Stimulated activated CD4-positive, alpha-beta T cell treated with anti-CD3 and anti-CD28 coated beads, TNF-alpha, amount 100 ng/mL, for 48 hours (primary cell): ENCODE results near the gene CDHR1.
A peak's percentile ranks its signal among the peaks of the same experiment; 100 is the strongest.
"Not testable (repeated sequence)": the region's sequence is repeated elsewhere in the genome, so short reads cannot be mapped to it uniquely, and the experiment has no call there.

Experiments used
- DNase-seq, 3 donors: peaks; one replicate each; pipeline ENCODE4 v3.0.0-alpha.2; 2020; ENCODE audit warnings: low read depth in 3 of 3

Gene CDHR1

DNA sequence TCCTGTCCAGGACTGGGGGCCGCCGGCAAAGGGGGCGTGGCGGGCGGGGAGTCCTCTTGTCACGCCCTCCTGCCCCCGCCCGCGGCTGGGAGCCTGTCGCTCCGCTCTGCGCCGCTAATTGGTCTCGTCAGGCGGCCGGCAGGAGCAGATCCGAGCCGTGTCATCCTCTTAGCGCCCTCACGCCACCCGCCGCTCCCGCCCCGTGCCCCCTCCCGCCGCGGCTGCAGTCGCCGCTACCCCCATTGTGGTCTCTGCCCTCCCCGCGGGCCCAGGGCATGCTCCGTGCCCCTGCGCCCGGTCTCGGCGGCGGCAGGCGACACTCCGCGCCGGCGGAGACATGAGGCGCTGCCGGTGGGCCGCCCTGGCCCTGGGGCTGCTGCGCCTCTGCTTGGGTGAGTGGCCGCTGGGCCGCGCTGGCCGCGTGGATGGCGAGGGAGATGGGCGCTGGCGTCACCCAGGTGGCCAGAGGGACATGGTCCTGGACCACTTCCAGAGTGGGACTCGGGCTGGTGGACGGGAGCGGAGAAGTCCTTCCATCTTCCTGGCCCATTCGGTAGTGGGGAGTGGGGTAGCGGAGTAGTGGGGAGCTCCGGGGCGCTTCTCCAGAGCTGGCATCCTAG is at the start of gene CDHR1:
Gene CDHR1, plus strand, starts transcription at position 114 of the 620 bp plus-strand sequence. Its CDS starts 224 bp downstream, at position 338.
- peak in 1 of 3 donors; percentile 27 for DNase-seq

DNA sequence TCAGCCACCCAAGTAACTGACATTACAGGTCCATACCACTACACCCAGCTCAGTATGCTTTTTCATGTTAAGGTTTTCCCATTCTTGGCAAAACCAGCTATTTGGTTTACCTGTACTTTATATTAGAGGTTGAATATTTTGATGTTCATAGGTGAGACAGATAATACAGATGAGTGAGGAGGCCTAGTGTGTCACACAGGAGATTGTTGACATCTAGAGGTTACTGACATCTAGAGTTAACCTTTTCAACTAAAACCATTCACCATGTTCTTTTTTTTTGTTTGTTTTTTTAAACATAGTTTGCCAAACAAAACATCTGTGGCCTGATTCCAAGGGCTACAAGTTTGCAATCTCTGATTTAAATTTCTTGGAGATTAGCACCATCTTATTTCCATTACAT is 47.0 kb upstream of the CDHR1 start:
- no peak for DNase-seq

DNA sequence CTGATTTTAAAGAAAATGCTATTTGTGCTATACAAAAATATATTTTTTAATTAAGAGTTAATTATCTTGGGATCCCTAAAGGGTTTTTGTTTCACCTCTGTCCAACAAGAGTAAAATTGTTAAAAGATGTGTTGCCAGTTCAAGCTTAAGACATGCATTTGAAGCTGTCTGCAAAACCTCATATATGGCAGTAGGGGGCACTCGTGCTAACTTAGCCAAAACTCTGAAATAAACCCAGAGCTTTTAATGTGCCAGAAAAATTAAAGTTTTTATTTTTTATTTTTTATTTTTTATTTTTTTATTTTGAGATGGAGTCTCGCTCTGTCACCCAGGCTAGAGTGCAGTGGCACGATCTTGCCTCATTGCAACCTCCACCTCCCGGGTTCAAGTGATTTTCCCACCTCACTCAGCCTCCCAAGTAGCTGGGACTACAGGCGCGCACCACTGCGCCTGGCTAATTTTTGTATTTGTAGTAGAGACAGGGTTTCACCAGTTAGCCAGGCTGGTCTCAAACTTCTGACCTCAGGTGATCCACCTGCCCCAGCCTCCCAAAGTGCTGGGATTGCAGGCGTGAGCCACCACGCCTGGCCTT is 46.2 kb upstream of the CDHR1 start:
- not testable (repeated sequence) for DNase-seq

DNA sequence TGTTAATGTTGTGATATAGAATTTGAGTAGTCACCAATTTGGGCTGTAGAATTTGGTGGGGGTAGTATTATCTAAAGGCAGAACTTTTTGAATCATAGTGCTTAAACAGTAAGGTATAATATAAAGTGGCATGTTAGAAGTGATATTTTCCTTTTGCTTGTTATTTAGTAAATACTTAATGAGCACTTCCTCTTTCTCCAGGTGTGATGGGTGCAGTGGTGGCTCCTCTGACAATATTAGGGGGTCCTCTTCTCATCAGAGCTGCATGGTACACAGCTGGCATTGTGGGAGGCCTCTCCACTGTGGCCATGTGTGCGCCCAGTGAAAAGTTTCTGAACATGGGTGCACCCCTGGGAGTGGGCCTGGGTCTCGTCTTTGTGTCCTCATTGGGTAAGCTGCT is 44.5 kb upstream of the CDHR1 start:
- DNase-seq, result no peak

DNA sequence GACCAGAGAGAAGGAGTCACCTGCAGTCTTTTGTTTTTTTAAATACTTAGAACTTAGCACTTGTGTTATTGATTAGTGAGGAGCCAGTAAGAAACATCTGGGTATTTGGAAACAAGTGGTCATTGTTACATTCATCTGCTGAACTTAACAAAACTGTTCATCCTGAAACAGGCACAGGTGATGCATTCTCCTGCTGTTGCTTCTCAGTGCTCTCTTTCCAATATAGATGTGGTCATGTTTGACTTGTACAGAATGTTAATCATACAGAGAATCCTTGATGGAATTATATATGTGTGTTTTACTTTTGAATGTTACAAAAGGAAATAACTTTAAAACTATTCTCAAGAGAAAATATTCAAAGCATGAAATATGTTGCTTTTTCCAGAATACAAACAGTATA is 41.6 kb upstream of the CDHR1 start:
- no peak for DNase-seq

DNA sequence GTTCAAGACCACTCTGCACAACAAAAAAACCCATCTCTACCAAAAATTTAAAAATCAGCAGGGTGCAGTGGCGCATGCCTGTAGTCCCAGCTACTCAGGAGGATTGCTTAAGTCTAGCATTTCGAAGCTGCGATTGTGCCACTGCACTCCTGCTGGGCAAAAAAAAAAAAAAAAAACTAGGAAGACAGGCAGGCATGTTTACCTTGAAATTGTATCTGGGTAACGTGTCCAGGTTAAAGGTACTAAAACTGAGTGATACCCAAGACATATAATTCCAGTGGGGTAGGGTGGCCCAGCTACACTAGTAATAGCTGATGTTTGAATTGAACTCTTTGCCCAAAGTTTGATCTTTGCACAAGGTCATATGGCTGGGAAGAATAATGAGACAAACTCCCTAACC is 38.8 kb upstream of the CDHR1 start:
- no peak for DNase-seq

DNA sequence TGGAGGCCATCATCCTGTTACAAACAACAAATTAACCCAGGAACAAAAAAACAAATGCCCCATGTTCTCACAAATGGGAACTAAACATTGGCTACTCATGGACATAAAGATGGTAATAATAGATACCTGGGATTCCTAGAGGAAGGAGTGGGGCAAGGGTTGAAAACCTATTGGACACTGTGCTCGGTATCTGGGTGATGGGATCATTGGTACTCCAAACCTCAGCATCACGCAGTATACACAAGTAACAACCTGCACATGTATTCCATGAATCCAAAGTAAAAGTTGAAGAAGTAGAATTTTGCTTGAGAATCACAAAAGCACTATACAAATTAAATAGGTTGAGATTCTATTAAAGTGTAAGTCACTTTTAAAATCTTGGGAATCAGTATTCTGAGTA is 38.3 kb upstream of the CDHR1 start:
- no peak for DNase-seq

DNA sequence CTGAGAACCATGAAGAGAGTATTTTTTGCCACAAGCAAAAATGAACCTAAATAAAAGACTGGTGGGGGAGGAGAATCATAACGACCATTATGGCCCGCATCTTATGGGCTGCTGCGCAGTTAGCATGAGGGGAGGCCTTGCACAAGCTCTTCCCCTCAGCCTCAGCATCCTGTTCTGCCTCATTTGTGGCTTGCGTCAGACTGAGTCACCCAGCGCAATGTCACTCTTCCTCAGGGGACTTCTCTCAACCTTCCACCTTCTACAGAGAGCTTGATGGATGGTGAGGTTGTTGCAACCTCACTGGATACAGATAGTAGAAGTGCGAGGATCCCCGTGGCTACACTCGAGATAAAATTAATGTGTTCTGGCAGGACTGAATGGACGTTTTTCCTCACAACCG is 37.6 kb upstream of the CDHR1 start:
- peak in 1 of 3 donors; percentile 19 for DNase-seq

DNA sequence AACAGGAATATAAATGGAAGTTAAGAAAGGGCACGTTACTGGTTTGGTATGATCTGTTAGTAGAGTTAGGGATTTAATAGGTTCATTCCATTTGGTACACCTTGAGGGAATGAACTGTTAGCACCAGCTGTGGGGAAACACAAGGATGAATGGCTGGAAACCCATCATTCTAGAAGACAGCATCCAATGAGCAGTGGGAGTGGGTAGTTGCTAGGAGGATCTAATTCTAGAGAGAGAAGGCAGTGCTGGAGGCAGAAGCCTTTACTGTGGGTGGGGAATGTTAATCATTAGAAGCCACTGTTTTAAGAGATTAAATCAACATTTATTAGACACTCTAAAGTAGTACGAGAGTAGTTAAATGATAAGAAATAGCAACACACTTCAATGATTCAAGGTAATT is 36.3 kb upstream of the CDHR1 start:
- DNase-seq, result no peak

DNA sequence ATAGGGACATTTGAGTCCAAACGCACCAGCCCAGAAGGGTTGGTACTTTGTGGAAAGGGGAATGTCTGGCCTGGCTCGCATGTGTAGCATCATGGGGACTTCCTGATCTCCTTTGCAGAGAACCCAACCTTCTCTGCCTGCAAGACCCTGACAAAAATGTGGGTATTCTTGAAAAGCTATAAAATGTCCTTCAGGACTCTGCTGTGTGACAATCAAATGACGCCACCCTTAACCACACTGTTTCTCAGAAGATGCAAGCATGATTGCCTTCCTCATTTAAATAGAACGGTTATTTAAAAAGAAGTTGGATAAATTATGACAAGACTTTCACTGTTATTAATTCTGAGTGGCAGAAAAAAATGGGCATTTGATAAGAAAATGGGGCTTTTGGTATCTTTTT is 35.8 kb upstream of the CDHR1 start:
- DNase-seq, result no peak

DNA sequence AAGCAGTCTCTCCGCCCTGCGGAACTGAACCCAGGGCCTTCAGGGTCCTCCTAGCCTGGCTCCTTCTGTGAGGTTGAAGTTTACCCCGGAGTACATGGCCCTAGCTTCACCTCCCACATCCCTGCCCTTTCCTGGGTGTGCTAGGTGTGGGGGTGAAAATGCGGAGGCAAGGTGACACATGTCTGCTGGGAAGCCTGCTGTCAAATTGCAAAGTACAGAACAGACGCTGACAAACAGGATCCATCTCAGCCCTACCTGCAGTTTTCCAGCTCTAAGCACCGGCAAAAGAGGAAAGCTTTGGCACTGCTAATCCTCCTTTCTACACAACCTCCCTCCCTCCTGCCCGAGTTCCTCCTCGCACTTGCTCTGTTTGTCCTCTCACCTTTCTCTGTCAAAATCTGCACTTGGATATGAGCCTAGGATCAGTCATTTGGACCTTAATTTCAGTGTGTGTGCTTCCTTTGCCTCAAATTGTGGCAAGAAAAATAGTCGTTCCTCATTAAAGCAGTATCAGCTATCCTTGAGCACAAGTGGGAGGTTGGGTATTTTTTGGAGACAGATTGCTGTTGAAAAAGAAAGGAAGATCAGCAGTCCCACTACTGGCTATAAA is 35.2 kb upstream of the CDHR1 start:
- no peak for DNase-seq

DNA sequence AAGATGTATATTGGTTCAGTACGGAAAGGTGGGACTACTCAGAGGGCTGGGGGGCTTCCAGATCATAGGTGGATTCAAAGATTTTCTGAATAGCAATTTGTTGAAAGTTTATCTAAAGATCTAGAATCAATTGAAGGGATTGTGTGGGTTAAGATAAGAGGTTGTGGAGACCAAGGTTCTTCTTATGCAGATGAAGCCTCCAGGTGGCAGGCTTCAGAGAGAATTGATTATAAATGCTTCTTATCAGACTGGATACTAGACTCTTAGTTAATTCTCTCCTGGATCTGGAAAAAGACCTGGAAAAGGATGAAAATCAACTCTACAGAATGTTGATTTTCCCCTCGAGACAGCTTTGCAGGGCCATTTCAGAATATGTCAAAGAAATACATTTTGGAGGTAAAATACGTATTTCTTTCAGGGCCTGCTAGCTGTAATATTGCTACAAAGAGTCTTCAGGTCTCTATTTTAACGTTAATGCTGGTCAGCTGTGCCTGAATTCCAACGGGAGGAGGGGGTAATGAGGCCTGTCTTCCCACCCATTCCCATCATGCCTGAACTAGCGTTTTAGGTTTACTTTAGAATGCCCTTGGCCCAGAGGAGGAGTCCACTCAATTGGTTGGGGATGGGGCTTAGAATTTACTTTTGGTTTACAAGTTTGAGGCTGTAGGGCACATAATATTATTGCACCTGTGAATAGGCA is 33.5 kb upstream of the CDHR1 start:
- DNase-seq, result no peak

DNA sequence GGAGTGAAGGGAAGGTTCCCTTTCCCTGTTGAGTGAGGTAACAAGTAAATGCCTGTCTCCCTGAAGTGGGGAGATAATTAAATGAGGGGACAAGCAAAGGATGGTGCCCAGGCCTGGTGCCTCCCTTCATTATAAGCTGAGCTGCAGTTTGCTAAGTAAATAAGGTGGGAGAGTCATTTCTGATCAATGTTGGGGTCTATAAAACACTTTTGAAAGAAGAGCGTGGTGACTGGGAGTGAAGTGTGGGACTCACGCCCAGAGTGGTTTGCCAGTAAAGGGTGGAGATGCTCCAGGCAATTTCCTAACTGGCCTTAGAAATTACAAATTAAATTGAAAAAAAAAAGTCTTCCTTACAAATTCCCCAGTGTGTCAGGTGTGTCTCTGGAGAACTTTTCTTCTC is 30.3 kb upstream of the CDHR1 start:
- no peak for DNase-seq

DNA sequence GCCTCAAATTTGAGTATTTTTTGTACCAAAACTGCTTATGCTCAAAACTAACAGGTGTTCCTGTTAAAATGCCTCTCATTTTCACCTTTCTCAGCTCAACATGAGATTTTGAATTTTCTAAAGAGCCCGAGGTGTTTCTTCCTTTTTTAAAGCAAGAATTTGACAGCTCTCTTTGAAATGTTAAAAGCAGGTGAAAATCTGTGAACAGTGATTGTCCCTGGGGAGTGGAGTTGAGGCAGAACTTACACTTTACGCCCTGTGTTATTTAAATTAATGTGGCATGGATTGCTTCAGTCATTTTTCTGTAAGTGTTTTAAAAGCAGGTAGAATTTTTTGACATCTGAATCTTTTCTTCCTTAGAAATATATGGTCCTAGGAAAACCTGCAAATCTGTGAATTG is 29.9 kb upstream of the CDHR1 start:
- DNase-seq, result no peak

DNA sequence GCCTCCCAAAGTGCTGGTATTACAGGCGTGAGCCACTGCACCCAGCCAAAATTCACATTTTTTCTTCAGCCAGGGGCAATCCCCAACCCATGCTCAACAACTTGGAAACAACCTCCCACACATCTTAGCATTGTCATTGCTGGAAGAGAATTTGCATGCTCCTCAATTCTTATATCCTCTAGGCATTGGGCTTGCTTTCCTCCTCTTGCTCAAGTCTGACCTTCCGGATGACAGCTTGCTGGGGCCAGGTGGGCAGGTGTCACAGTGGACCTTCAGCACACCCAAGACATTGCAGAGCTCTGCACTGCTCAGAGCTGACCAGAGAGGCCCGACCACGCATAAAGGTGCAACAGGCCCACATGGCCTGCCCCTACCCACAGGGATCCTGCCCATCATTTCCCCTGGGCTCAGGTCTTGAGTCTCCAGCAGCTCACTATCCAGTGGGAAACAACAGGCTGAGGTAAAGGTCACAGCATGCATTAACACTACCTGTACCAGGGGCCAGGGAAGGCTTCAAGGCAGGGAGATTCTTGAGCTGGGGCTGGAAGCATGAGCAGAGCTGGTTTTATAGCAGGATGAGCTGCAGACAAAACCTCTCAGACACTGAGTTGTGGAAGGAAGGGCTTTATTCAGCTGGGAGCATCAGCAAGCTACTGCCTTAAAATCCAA is 27.6 kb upstream of the CDHR1 start:
- DNase-seq, result no peak

DNA sequence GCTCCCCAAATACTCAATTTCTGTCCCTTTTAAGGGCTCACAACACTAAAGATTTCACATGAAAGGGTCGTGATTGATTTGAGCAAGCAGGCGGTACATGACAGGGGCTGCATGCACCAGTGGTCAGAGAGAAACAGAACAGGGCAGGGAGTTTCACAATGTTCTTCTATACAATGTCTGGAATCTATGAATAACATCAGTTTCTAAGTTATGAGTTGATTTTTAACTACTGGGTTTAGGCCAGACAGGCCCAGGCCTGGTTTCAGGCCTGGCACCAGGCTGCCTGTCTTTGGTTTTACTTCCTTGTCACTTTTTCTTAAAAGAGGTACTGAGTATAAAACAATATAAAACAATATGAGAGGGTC is 27.1 kb upstream of the CDHR1 start:
- not testable (repeated sequence) for DNase-seq

DNA sequence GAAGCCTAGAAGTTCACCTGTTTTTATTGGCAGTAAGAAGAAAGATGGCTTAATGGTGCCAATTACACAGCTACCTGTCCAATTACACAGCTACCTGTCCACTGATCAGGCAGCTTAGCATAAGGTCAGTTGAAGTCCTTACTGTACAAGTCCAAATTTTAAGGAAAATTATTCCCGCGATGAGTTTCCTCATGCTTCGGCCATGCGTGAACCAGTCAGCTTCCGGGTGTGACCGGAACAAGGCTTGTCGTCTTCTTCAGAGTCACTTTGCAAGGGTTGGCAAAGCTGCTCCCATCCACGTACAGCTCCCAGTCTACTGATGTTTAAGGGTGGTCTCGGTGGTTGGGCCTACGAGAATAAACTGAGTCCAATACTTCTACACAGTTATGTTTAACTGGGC is 26.0 kb upstream of the CDHR1 start:
- DNase-seq, result not testable (repeated sequence)

DNA sequence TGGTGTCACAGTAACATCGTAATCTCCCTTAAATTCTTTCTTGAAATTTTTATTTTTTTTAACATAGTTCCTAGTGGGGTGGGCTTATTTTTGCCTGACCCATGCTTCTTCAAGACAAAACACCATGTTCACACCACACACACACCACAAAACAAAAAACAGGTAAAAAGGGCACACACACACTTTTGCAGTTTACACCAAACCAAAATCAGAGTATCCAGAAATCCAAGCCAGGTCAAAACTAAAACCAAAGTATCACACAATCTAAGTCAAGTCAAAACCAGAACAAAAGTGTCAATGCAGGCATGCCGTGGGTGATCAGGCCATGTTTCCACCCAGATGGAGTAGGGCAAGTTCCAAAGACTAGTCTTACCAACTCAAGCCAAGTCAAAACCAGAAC is 23.1 kb upstream of the CDHR1 start:
- not testable (repeated sequence) for DNase-seq

DNA sequence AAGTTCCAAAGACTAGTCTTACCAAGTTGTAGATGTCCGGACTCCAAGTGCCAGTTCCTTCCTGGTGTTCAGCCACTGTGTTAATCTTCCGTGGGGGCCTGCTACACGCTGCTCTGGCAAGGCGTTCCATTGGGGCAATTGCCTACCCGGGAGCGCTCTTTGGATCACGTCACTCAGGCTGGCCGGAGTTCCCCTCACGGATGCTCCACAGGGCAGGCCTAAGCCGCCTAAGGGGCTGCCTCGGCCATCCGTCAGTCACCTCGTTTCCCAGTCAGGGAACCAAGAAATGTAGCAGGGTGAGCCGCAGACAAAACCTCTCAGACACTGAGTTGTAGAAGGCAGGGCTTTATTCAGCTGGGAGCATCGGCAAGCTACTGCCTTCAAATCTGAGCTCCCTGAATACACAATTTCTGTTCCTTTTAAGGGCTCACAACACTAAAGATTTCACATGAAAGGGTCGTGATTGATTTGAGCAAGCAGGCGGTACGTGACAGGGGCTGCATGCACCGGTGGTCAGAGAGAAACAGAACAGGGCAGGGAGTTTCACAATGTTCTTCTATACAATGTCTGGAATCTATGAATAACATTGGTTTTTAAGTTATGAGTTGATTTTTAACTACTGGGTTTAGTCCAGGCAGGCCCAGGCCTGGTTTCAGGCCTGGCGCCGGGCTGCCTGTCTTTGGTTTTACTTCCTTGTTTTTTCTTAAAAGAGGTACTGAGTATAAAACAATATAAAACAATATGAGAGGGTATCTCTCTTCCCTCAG is 22.5 kb upstream of the CDHR1 start:
- not testable (repeated sequence) for DNase-seq

DNA sequence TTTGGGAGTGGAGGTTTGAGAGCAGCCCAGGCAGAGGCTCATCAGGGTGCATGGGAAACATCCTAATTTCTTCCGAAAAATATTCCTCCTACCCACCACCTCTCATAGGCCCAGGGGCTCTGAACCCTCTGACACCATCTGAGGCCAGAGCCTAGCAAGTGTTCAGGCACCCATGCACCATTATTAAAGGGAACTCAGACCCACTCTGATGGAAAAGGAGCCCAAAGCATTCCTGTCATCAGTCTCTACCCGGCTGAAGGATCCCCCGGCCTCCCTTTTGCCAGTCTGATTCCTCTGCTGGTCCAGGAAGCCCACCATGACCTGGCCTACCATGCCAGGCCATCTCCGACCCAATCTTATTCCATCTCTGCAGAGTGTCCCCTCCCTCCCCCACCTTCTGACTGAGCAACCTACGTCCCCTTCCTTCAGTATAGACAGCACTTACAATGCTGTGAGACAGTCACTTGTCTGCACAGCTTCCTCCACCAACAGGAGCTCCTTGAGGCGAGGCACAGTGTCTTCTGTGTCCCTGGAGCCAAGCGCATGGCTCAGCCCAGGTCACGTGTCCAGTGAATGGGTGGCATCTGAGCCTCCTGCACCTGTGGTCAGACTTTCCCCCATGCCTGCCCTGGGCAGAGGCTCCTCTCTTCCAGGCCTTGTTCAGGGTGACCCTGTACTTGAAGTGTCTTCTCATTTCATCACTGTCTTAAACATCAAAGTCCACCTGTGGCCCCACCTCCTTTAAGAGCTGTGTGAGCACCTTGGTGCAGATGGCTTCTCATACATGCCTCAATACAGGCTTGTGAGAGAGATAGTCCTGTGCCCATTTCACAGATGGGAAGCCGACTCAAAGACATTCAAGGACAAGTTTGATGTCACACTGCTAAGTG is 21.6 kb upstream of the CDHR1 start:
- no peak for DNase-seq

DNA sequence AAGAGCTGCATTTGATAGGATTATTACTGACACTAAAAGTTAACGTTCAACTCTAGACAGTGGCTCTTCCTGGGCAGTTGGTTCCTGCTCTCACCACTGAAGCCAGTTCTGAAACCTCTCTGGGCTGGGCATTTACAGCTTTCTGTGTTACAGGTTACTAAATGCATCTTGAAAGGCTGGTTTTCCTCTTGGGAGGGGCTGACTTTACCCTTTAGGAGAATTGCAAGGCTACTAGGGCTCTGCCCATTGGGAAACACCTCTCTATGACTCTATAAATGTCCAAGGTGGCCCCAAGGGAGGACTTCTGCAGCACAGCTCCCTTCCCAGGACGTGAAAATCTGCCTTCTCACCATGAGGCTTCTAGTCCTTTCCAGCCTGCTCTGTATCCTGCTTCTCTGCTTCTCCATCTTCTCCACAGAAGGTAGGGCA is 20.8 kb upstream of the CDHR1 start, which contains the start of gene GPR15LG:
Gene GPR15LG, plus strand, starts transcription at position 301 of the 429 bp plus-strand sequence. Its CDS starts 51 bp downstream, at position 352.
- no peak for DNase-seq
